DOHH2 (cell line): ENCODE measurements around the gene HIVEP3.

Experiments used
- H3F3A ChIP-seq: fragments of 200-600 bp; sonication (generic), shearing (Covaris generic); 2 replicates; pipeline ENCODE4 v1.6.0; 2016; ENCODE audit warnings: antibody characterized with exemption, mild to moderate bottlenecking; ENCODE audit not compliant: control insufficient read depth, insufficient read depth
- H3K27ac ChIP-seq: fragments of 200-600 bp; sonication (generic); 2 replicates; pipeline ENCODE4 v1.5.1; 2014; ENCODE audit warnings: low read depth, mild to moderate bottlenecking, low read length, moderate library complexity
- H3K27me3 ChIP-seq: fragments of 200-600 bp; sonication (generic); 2 replicates; pipeline ENCODE4 v1.6.1; 2014; ENCODE audit warnings: mild to moderate bottlenecking, low read length, mixed read lengths; ENCODE audit not compliant: control insufficient read depth
- H3K36me3 ChIP-seq: fragments of 200-600 bp; sonication (generic); 2 replicates; pipeline ENCODE4 v1.6.1; 2014; ENCODE audit warnings: mild to moderate bottlenecking, low read length, moderate library complexity, mixed read lengths; ENCODE audit not compliant: control insufficient read depth
- H3K4me1 ChIP-seq: fragments of 200-600 bp; sonication (generic); 2 replicates; pipeline ENCODE4 v1.6.1; 2014; ENCODE audit warnings: mild to moderate bottlenecking, low read length, mixed read lengths; ENCODE audit not compliant: control insufficient read depth
- H3K4me2 ChIP-seq: fragments of 200-600 bp; sonication (generic); 2 replicates; pipeline ENCODE4 v1.6.0; 2014; ENCODE audit warnings: mild to moderate bottlenecking, low read length, moderate library complexity
- H3K4me3 ChIP-seq: fragments of 200-600 bp; sonication (generic); 2 replicates; pipeline ENCODE4 v1.5.1; 2014; ENCODE audit warnings: mild to moderate bottlenecking, low read length, mixed read lengths
- H3K79me2 ChIP-seq: fragments of 200-600 bp; sonication (generic); 2 replicates; pipeline ENCODE4 v1.6.1; 2014; ENCODE audit warnings: mild to moderate bottlenecking, low read length, mixed read lengths; ENCODE audit not compliant: control insufficient read depth
- H3K9me2 ChIP-seq: fragments of 200-600 bp; sonication (generic); replicated peaks from 2 replicates; pipeline ENCODE4 v1.6.1; 2014; ENCODE audit warnings: mild to moderate bottlenecking, low read length, mixed read lengths; ENCODE audit not compliant: control insufficient read depth
- H3K9me3 ChIP-seq: fragments of 200-600 bp; sonication (generic); 2 replicates; pipeline ENCODE4 v1.6.1; 2014; ENCODE audit warnings: antibody characterized with exemption, low read length, mixed read lengths; ENCODE audit not compliant: control insufficient read depth, insufficient read depth
- H4K20me1 ChIP-seq: fragments of 200-600 bp; sonication (generic); 2 replicates; pipeline ENCODE4 v1.6.0; 2014; ENCODE audit warnings: low read depth, mild to moderate bottlenecking, antibody characterized with exemption, low read length, moderate library complexity; ENCODE audit not compliant: control insufficient read depth, insufficient read depth
- EZH2phosphoT487 ChIP-seq: fragments of 200-600 bp; sonication (generic); IDR thresholded peaks from 2 replicates; pipeline ENCODE4 v1.6.1; 2017; ENCODE audit warnings: borderline replicate concordance, mild to moderate bottlenecking, antibody characterized with exemption, low read length, moderate library complexity, mixed read lengths
- TF ChIP-seq, protein P1 (sequence below): fragments of 200-600 bp; sonication (generic); IDR thresholded peaks from one replicate; pipeline ENCODE4 v1.5.1; 2014; ENCODE audit warnings: antibody characterized with exemption, mild to moderate bottlenecking, low read depth, low read length; ENCODE audit not compliant: poor library complexity, severe bottlenecking

The HIVEP3 gene

DNA sequence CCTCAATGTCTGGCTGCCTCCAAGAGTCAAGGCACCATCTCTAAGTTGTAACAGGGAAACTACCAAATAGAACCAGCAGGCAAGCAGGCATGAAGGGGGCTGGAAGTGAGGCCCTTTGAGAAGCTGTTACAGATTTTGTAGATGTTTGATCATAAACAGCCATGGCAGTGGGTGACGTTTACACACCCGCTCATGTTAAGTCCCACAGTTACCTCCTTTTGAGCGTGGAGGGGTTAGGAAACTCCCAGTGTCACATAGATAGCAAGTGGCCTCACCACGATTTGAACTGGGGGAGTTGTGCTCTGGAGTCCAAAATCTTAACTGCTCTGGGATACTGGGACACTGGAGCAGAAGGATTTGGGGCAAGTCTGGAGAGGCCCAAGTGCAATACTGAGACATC, 192.4 kb downstream of the HIVEP3 start:
- no peaks in the 10 kb centered on the region for H4K20me1 ChIP-seq
- no peaks in the 10 kb centered on the region; the same call in 1 of the 2 replicates for H3K27me3 ChIP-seq
- H3F3A ChIP-seq: 0 out of 2 replicates have a peak, but pooled peaks cover 2% of the 10 kb centered on the region
- no peaks in the 10 kb centered on the region for H3K36me3 ChIP-seq
- TF ChIP-seq, protein P1, sequence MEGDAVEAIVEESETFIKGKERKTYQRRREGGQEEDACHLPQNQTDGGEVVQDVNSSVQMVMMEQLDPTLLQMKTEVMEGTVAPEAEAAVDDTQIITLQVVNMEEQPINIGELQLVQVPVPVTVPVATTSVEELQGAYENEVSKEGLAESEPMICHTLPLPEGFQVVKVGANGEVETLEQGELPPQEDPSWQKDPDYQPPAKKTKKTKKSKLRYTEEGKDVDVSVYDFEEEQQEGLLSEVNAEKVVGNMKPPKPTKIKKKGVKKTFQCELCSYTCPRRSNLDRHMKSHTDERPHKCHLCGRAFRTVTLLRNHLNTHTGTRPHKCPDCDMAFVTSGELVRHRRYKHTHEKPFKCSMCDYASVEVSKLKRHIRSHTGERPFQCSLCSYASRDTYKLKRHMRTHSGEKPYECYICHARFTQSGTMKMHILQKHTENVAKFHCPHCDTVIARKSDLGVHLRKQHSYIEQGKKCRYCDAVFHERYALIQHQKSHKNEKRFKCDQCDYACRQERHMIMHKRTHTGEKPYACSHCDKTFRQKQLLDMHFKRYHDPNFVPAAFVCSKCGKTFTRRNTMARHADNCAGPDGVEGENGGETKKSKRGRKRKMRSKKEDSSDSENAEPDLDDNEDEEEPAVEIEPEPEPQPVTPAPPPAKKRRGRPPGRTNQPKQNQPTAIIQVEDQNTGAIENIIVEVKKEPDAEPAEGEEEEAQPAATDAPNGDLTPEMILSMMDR: no peak
- no peak for TF ChIP-seq EZH2phosphoT487
- H3K9me3 ChIP-seq: no peaks in the 10 kb centered on the region
- no peaks in the 10 kb centered on the region for H3K79me2 ChIP-seq
- H3K9me2 ChIP-seq: no peaks in the 10 kb centered on the region
- peaks cover 38% of the 10 kb centered on the region for H3K4me1 ChIP-seq
- peak overlapping the region; percentile 82 for H3K27ac ChIP-seq
- H3K4me2 ChIP-seq: peak overlapping the region; percentile 79
- 0 out of 2 replicates have a peak overlapping the region, but pooled peaks have one; percentile 49 for H3K4me3 ChIP-seq

DNA sequence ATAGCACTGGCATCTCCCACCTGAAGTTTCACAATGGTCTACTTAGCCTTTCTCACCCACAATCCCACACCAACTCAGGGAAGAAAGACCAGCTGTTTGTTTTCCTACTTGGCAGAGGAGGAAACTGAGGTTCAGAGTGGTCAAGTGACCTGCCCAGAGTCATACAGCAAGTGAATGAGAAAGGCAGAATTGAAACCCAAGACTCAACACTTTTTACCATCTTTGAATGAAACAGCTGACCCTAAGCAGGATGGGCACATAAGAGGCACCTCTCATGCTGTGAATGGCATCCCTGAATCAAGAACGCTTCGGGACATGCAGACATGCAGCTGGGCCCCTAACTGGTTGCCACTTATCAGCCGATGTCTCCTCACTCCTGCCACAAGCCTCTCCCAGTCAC, 193.8 kb downstream of the HIVEP3 start:
- Histone ChIP-seq H4K20me1 (no peaks in the 10 kb centered on the region), H3K4me1 (peaks cover 38% of the 10 kb centered on the region), H3K9me3 (no peaks in the 10 kb centered on the region), H3F3A (0 out of 2 replicates have a peak, but pooled peaks cover 2% of the 10 kb centered on the region), H3K4me2 (no peak overlapping the region), H3K27ac (no peak overlapping the region), H3K9me2 (no peaks in the 10 kb centered on the region), H3K27me3 (no peaks in the 10 kb centered on the region; the same call in 1 of the 2 replicates), H3K36me3 (no peaks in the 10 kb centered on the region), H3K4me3 (no peak overlapping the region), H3K79me2 (no peaks in the 10 kb centered on the region)
- TF ChIP-seq, protein P1: no peak
- no peak for TF ChIP-seq EZH2phosphoT487

DNA sequence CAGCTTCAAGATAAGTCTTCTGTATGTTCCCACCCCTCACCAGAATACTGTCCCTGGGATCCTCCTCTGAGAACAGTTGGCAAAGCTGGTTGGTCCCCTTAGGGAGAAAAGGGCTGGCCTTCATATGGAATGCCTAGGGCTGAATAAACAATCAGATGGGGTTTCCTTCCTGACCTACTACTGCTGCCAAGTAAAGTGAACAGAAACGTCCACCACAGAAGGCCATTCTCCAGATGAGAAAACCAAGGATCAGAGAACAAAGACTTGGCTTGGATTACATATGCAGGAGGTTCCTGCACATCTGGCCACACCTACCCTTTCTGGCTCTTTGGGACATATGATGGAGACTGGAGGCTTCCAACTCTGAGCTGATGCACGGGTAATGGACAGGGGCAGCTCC, 194.5 kb downstream of the HIVEP3 start:
- H3K4me2 ChIP-seq: no peak overlapping the region
- TF ChIP-seq, protein P1: no peak
- no peak for TF ChIP-seq EZH2phosphoT487
- H3K4me1 ChIP-seq: peaks cover 33% of the 10 kb centered on the region
- 0 out of 2 replicates have a peak, but pooled peaks cover 2% of the 10 kb centered on the region for H3F3A ChIP-seq
- no peaks in the 10 kb centered on the region for H3K9me3 ChIP-seq
- no peaks in the 10 kb centered on the region; the same call in 1 of the 2 replicates for H3K27me3 ChIP-seq
- no peaks in the 10 kb centered on the region for H3K9me2 ChIP-seq
- H3K27ac ChIP-seq: no peak overlapping the region
- no peaks in the 10 kb centered on the region for H4K20me1 ChIP-seq
- H3K4me3 ChIP-seq: no peak overlapping the region
- no peaks in the 10 kb centered on the region for H3K79me2 ChIP-seq
- no peaks in the 10 kb centered on the region for H3K36me3 ChIP-seq
